K562 (cell line): ENCODE measurements around the gene GNAI3. TPM values are rescaled to one million over a fixed set of nuclear protein-coding genes. Genes with fewer than 3 reads are reported as not detected.

Experiments used
- EHMT2 ChIP-seq: fragments of 450-650 bp; IDR thresholded peaks from 2 replicates; pipeline ENCODE4 v1.6.1; 2018; ENCODE audit warnings: antibody characterized with exemption
- JUND ChIP-seq, 2 experiments: IDR thresholded peaks; 2 replicates in 1 of 2; 3 replicates in 1 of 2; pipeline ENCODE4 v1.6.1; 2011; ENCODE audit warnings: borderline replicate concordance in 2 of 2, low read depth in 2 of 2, low read length in 2 of 2, improper control_type of control experiment in 1 of 2, missing biosample characterization in 1 of 2, missing genetic modification characterization in 1 of 2, missing genetic modification reagents in 1 of 2
- MEF2D ChIP-seq: conservative IDR thresholded peaks from 2 replicates; pipeline ENCODE4 v1.6.1; 2016; ENCODE audit warnings: low read depth, missing genetic modification characterization, missing compliant biosample characterization
- PATZ1 ChIP-seq: fragments of 250-450 bp; sonication (Bioruptor Pico); IDR thresholded peaks from 2 replicates; pipeline ENCODE4 v1.5.0; 2020; ENCODE audit warnings: mild to moderate bottlenecking, borderline replicate concordance
- PHF8 ChIP-seq: fragments of 200-600 bp; sonication (generic); IDR thresholded peaks from 2 replicates; pipeline ENCODE4 v1.6.1; 2012; ENCODE audit warnings: mixed run types, mild to moderate bottlenecking, inconsistent platforms, low read length, moderate library complexity, borderline replicate concordance
- RAD21 ChIP-seq, 2 experiments: fragments of 250-450 bp in 1 of 2; fragments of 450-650 bp in 1 of 2; sonication (Bioruptor Pico) in 1 of 2; formaldehyde crosslinking in 1 of 2; IDR thresholded peaks in 1 of 2; conservative IDR thresholded peaks in 1 of 2; 2 replicates each; pipeline versions ENCODE4 v1.4.0 to v1.8.0; 2020 to 2022; ENCODE audit warnings: mild to moderate bottlenecking in 2 of 2, moderate library complexity in 1 of 2
- SMAD2 ChIP-seq: fragments of 150-350 bp; IDR thresholded peaks from 2 replicates; pipeline ENCODE4 v1.6.1; 2014; ENCODE audit warnings: low read depth, mild to moderate bottlenecking, low read length
- TBP ChIP-seq: optimal IDR thresholded peaks from 2 replicates; pipeline ENCODE3; 2011; ENCODE audit warnings: low read depth, low read length, improper control_type of control experiment
- ZKSCAN3 ChIP-seq: fragments of 250-450 bp; sonication (Bioruptor Pico); IDR thresholded peaks from 2 replicates; pipeline ENCODE4 v1.4.0; 2020
- ZNF561 ChIP-seq: fragments of 450-650 bp; formaldehyde crosslinking; conservative IDR thresholded peaks from 2 replicates; pipeline ENCODE4 v1.4.0; 2020; ENCODE audit warnings: mild to moderate bottlenecking, moderate library complexity
- ZNF668 ChIP-seq: fragments of 250-450 bp; sonication (Bioruptor Pico); IDR thresholded peaks from 2 replicates; pipeline ENCODE4 v1.8.0; 2022; ENCODE audit warnings: mild to moderate bottlenecking, inconsistent platforms
- polyA plus RNA-seq, 8 experiments: library from polyadenylated mRNA; depleted of rRNA in 4 of 8; stranded (reverse) in 5 of 8; unstranded in 3 of 8; fragments of >200 nt; fragmentation: Nextera tagmentation in 2 of 8; fragmentation: Illumina TruSeq in 1 of 8; extraction: Ambion mirVana in 2 of 8; extraction: Trizol in 1 of 8; gene quantifications; 2 replicates each; pipeline versions ENCODE4 v1.2.1 to v1.2.3, GENCODE V29; 2011 to 2014; ENCODE audit warnings: inconsistent platforms in 1 of 8, missing spikeins in 1 of 8
- total RNA-seq, 7 experiments: library from RNA; depleted of rRNA in 6 of 7; stranded (reverse); fragments of >200 nt in 6 of 7; fragmentation: Illumina TruSeq in 2 of 7; extraction: Trizol in 2 of 7; gene quantifications; 2 replicates each; pipeline versions ENCODE4 v1.2.1 to v1.2.3, GENCODE V29; 2011 to 2021; ENCODE audit warnings: low replicate concordance in 1 of 7
- TF ChIP-seq, protein P1 (sequence below): fragments of 450-650 bp; formaldehyde crosslinking; IDR thresholded peaks from 2 replicates; pipeline ENCODE4 v1.4.0; 2020; ENCODE audit warnings: mild to moderate bottlenecking, mixed read lengths
- TF ChIP-seq, protein P2 (sequence below), 2 experiments: fragments of 450-650 bp; formaldehyde crosslinking in 1 of 2; IDR thresholded peaks; 2 replicates each; pipeline versions ENCODE4 v1.4.0 to v1.6.1; 2014 to 2020; ENCODE audit warnings: mild to moderate bottlenecking in 2 of 2, borderline replicate concordance in 1 of 2, low read depth in 1 of 2

Gene GNAI3
- total and polyA plus RNA-seq, 9 of the 15 experiments (the other 6 are each of a cell fraction or from before 2014, with no cell fraction given), result 6.3 to 13.2 (median 8.9) TPM

- no peak for TF ChIP-seq PATZ1
- no peak for TF ChIP-seq TBP
- TF ChIP-seq JUND (IDR thresholded peaks at IDR 0.05; ENCODE audit: borderline replicate concordance, low read depth, low read length), result no peak
- no peak; the same call in 2 of the 3 replicates for TF ChIP-seq JUND (tag; IDR thresholded peaks at IDR 0.05; ENCODE audit: borderline replicate concordance, low read depth, low read length)
- 0 out of 2 replicates have a peak, but pooled peaks have one; percentile 51 for TF ChIP-seq ZKSCAN3 (CRISPR knock-in tag)
- TF ChIP-seq, protein P1, sequence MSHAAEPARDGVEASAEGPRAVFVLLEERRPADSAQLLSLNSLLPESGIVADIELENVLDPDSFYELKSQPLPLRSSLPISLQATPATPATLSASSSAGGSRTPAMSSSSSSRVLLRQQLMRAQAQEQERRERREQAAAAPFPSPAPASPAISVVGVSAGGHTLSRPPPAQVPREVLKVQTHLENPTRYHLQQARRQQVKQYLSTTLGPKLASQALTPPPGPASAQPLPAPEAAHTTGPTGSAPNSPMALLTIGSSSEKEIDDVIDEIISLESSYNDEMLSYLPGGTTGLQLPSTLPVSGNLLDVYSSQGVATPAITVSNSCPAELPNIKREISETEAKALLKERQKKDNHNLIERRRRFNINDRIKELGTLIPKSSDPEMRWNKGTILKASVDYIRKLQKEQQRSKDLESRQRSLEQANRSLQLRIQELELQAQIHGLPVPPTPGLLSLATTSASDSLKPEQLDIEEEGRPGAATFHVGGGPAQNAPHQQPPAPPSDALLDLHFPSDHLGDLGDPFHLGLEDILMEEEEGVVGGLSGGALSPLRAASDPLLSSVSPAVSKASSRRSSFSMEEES, result no peak
- TF ChIP-seq RAD21 (CRISPR knock-in tag; conservative IDR thresholded peaks at IDR 0.05 in 1 of 2, IDR thresholded peaks at IDR 0.05 in 1 of 2), result no peak
- 0 out of 2 replicates have a peak, but pooled peaks have one; percentile 8 for TF ChIP-seq EHMT2
- no peak for TF ChIP-seq ZNF668 (CRISPR knock-in tag)
- no peak for TF ChIP-seq ZNF561 (CRISPR knock-in tag)
- TF ChIP-seq PHF8, result no peak
- TF ChIP-seq, protein P2, sequence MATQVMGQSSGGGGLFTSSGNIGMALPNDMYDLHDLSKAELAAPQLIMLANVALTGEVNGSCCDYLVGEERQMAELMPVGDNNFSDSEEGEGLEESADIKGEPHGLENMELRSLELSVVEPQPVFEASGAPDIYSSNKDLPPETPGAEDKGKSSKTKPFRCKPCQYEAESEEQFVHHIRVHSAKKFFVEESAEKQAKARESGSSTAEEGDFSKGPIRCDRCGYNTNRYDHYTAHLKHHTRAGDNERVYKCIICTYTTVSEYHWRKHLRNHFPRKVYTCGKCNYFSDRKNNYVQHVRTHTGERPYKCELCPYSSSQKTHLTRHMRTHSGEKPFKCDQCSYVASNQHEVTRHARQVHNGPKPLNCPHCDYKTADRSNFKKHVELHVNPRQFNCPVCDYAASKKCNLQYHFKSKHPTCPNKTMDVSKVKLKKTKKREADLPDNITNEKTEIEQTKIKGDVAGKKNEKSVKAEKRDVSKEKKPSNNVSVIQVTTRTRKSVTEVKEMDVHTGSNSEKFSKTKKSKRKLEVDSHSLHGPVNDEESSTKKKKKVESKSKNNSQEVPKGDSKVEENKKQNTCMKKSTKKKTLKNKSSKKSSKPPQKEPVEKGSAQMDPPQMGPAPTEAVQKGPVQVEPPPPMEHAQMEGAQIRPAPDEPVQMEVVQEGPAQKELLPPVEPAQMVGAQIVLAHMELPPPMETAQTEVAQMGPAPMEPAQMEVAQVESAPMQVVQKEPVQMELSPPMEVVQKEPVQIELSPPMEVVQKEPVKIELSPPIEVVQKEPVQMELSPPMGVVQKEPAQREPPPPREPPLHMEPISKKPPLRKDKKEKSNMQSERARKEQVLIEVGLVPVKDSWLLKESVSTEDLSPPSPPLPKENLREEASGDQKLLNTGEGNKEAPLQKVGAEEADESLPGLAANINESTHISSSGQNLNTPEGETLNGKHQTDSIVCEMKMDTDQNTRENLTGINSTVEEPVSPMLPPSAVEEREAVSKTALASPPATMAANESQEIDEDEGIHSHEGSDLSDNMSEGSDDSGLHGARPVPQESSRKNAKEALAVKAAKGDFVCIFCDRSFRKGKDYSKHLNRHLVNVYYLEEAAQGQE (IDR thresholded peaks at IDR 0.05; ENCODE audit: borderline replicate concordance), result no peak
- TF ChIP-seq, protein P2 (CRISPR knock-in tag; IDR thresholded peaks at IDR 0.05; ENCODE audit: low read depth), result no peak
- TF ChIP-seq SMAD2, result no peak
- no peak for TF ChIP-seq MEF2D (tag)
Observed at GRCh38 chr1:109547463-109548320, 723 bp upstream of the GNAI3 start (continued).
